ENCODE data around the gene TEX48.

TEX48 gene

GRCh38 chr9:114721491-114722079 lies 39.6 kb upstream of the TEX48 start:
- Histone ChIP-seq H3K79me1 (ENCODE audit: low read length) (no peaks in the 10 kb centered on the region), H3K27ac (ENCODE audit: low read depth, low read length) (no peak overlapping the region), H3K79me2 (ENCODE audit: control insufficient read depth, insufficient read depth, low read length, poor library complexity) (no peaks in the 10 kb centered on the region), H4K8ac (ENCODE audit: low read depth, low read length) (no peak overlapping the region), H4K12ac (ENCODE audit: low read depth, low read length) (no peak overlapping the region), H3K18ac (ENCODE audit: low read length) (no peak overlapping the region), H3K4me2 (ENCODE audit: low read length) (no peak overlapping the region), H3K23ac (ENCODE audit: low read length) (no peak overlapping the region), H2AFZ (ENCODE audit: insufficient read depth, low read length, poor library complexity) (no peak overlapping the region), H3K9me3 (ENCODE audit: insufficient read depth, low read depth, low read length) (no peaks in the 10 kb centered on the region), H3K14ac (ENCODE audit: low read length) (no peak overlapping the region), H2BK5ac (ENCODE audit: low read depth, low read length, poor library complexity) (no peak overlapping the region), H3K9ac (ENCODE audit: low read length) (no peak overlapping the region), H2AK5ac (ENCODE audit: low read length) (no peak overlapping the region), H3K4me3 (ENCODE audit: low read depth, low read length) (no peak overlapping the region), H3K4ac (ENCODE audit: low read depth, low read length) (no peak overlapping the region), H2BK120ac (ENCODE audit: insufficient read depth, low read length, poor library complexity) (no peak overlapping the region), H4K91ac (ENCODE audit: low read depth, low read length) (no peak overlapping the region), H3K36me3 (ENCODE audit: control insufficient read depth in 1 of 2, insufficient read depth in 2 of 2, low read length in 2 of 2) (no peaks in the 10 kb centered on the region), H3K4me1 (ENCODE audit: control insufficient read depth in 1 of 2, insufficient read depth in 2 of 2, low read length in 2 of 2) (no peaks in the 10 kb centered on the region), H3K27me3 (ENCODE audit: insufficient read depth, low read length) (no peaks in the 10 kb centered on the region), H2BK12ac (ENCODE audit: low read length) (no peak overlapping the region)
- no CpG with 5 or more reads among the region's 8 CpGs for WGBS (ENCODE audit: extremely low coverage, insufficient coverage, insufficient read length)
- no peak for DNase-seq

GRCh38 chr9:114720086-114720676 lies 38.2 kb upstream of the TEX48 start:
- no peak overlapping the region for H2BK120ac ChIP-seq (ENCODE audit: insufficient read depth, low read length, poor library complexity)
- no peaks in the 10 kb centered on the region for H3K36me3 ChIP-seq (ENCODE audit: control insufficient read depth in 1 of 2, insufficient read depth in 2 of 2, low read length in 2 of 2)
- no peak for DNase-seq
- peak overlapping the region; percentile 4 for H3K9ac ChIP-seq (ENCODE audit: low read length)
- H3K4me3 ChIP-seq (ENCODE audit: low read depth, low read length): no peak overlapping the region
- WGBS (ENCODE audit: extremely low coverage, insufficient coverage, insufficient read length): no CpG with 5 or more reads among the region's 3 CpGs
- H2AFZ ChIP-seq (ENCODE audit: insufficient read depth, low read length, poor library complexity): no peak overlapping the region
- H3K79me1 ChIP-seq (ENCODE audit: low read length): no peaks in the 10 kb centered on the region
- no peak overlapping the region for H2BK12ac ChIP-seq (ENCODE audit: low read length)
- no peaks in the 10 kb centered on the region for H3K9me3 ChIP-seq (ENCODE audit: insufficient read depth, low read depth, low read length)
- H2BK5ac ChIP-seq (ENCODE audit: low read depth, low read length, poor library complexity): no peak overlapping the region
- H2AK5ac ChIP-seq (ENCODE audit: low read length): no peak overlapping the region
- H3K79me2 ChIP-seq (ENCODE audit: control insufficient read depth, insufficient read depth, low read length, poor library complexity): no peaks in the 10 kb centered on the region
- no peak overlapping the region for H4K8ac ChIP-seq (ENCODE audit: low read depth, low read length)
- H3K4me1 ChIP-seq (ENCODE audit: control insufficient read depth in 1 of 2, insufficient read depth in 2 of 2, low read length in 2 of 2): no peaks in the 10 kb centered on the region
- H3K4ac ChIP-seq (ENCODE audit: low read depth, low read length): no peak overlapping the region
- no peak overlapping the region for H3K4me2 ChIP-seq (ENCODE audit: low read length)
- H4K91ac ChIP-seq (ENCODE audit: low read depth, low read length): no peak overlapping the region
- no peak overlapping the region for H4K12ac ChIP-seq (ENCODE audit: low read depth, low read length)
- H3K14ac ChIP-seq (ENCODE audit: low read length): no peak overlapping the region
- H3K18ac ChIP-seq (ENCODE audit: low read length): no peak overlapping the region
- H3K23ac ChIP-seq (ENCODE audit: low read length): no peak overlapping the region
- H3K27ac ChIP-seq (ENCODE audit: low read depth, low read length): no peak overlapping the region
- H3K27me3 ChIP-seq (ENCODE audit: insufficient read depth, low read length): no peaks in the 10 kb centered on the region

DNA sequence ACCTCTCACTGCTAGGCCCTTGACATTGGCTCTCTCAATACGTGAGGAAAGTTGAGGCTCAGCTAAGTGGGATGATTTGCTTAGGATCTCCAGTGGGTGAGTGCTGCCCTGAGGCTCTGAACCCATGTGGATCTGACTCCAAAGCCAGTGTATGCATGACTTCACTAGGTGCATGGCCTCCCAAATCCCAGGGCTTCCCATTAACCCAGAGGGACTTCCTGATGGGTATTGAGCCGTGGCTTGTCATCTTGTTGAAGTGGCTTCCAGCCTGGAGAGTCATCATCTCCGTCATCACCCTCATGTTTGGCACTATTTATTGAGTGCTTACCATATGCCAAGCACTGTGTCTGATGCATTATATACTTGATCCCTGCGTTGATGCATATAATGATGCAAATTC lies 37.3 kb upstream of the TEX48 start:
- Histone ChIP-seq H4K8ac (ENCODE audit: low read depth, low read length) (no peak overlapping the region), H3K27me3 (ENCODE audit: insufficient read depth, low read length) (no peaks in the 10 kb centered on the region), H4K12ac (ENCODE audit: low read depth, low read length) (no peak overlapping the region), H3K79me1 (ENCODE audit: low read length) (no peaks in the 10 kb centered on the region), H3K23ac (ENCODE audit: low read length) (no peak overlapping the region), H2AFZ (ENCODE audit: insufficient read depth, low read length, poor library complexity) (no peak overlapping the region), H3K14ac (ENCODE audit: low read length) (no peak overlapping the region), H3K9me3 (ENCODE audit: insufficient read depth, low read depth, low read length) (no peaks in the 10 kb centered on the region), H3K27ac (ENCODE audit: low read depth, low read length) (no peak overlapping the region), H3K18ac (ENCODE audit: low read length) (no peak overlapping the region), H2BK120ac (ENCODE audit: insufficient read depth, low read length, poor library complexity) (no peak overlapping the region), H3K4me1 (ENCODE audit: control insufficient read depth in 1 of 2, insufficient read depth in 2 of 2, low read length in 2 of 2) (no peaks in the 10 kb centered on the region), H3K4ac (ENCODE audit: low read depth, low read length) (no peak overlapping the region), H2AK5ac (ENCODE audit: low read length) (no peak overlapping the region), H3K36me3 (ENCODE audit: control insufficient read depth in 1 of 2, insufficient read depth in 2 of 2, low read length in 2 of 2) (no peaks in the 10 kb centered on the region), H3K79me2 (ENCODE audit: control insufficient read depth, insufficient read depth, low read length, poor library complexity) (no peaks in the 10 kb centered on the region), H3K4me2 (ENCODE audit: low read length) (no peak overlapping the region), H3K9ac (ENCODE audit: low read length) (no peak overlapping the region), H4K91ac (ENCODE audit: low read depth, low read length) (no peak overlapping the region), H3K4me3 (ENCODE audit: low read depth, low read length) (no peak overlapping the region), H2BK5ac (ENCODE audit: low read depth, low read length, poor library complexity) (no peak overlapping the region), H2BK12ac (ENCODE audit: low read length) (no peak overlapping the region)
- no CpG with 5 or more reads among the region's 4 CpGs for whole genome bisulfite sequencing (ENCODE audit: extremely low coverage, insufficient coverage, insufficient read length)
- no peak for DNase-seq

- no CpG with 5 or more reads among the region's 8 CpGs for WGBS (ENCODE audit: extremely low coverage, insufficient coverage, insufficient read length)
- no peak overlapping the region for H3K9ac ChIP-seq (ENCODE audit: low read length)
These were observed 36.8 kb upstream of the TEX48 start for GRCh38 chr9:114718801-114719221.

More at GRCh38 chr9:114718801-114719221, 36.8 kb upstream of the TEX48 start:
- no peak overlapping the region for H4K12ac ChIP-seq (ENCODE audit: low read depth, low read length)
- H3K4me2 ChIP-seq (ENCODE audit: low read length): no peak overlapping the region
- no peak overlapping the region for H3K4ac ChIP-seq (ENCODE audit: low read depth, low read length)
- H4K91ac ChIP-seq (ENCODE audit: low read depth, low read length): no peak overlapping the region
- H3K9me3 ChIP-seq (ENCODE audit: insufficient read depth, low read depth, low read length): no peaks in the 10 kb centered on the region
- H2BK5ac ChIP-seq (ENCODE audit: low read depth, low read length, poor library complexity): no peak overlapping the region
- H3K18ac ChIP-seq (ENCODE audit: low read length): no peak overlapping the region
- no peak for DNase-seq
- H3K79me1 ChIP-seq (ENCODE audit: low read length): no peaks in the 10 kb centered on the region
- H3K23ac ChIP-seq (ENCODE audit: low read length): no peak overlapping the region
- no peak overlapping the region for H3K14ac ChIP-seq (ENCODE audit: low read length)
- no peaks in the 10 kb centered on the region for H3K27me3 ChIP-seq (ENCODE audit: insufficient read depth, low read length)
- H3K4me3 ChIP-seq (ENCODE audit: low read depth, low read length): no peak overlapping the region
- H3K79me2 ChIP-seq (ENCODE audit: control insufficient read depth, insufficient read depth, low read length, poor library complexity): no peaks in the 10 kb centered on the region
- no peak overlapping the region for H2AFZ ChIP-seq (ENCODE audit: insufficient read depth, low read length, poor library complexity)
- no peaks in the 10 kb centered on the region for H3K36me3 ChIP-seq (ENCODE audit: control insufficient read depth in 1 of 2, insufficient read depth in 2 of 2, low read length in 2 of 2)
- no peak overlapping the region for H2AK5ac ChIP-seq (ENCODE audit: low read length)
- no peaks in the 10 kb centered on the region for H3K4me1 ChIP-seq (ENCODE audit: control insufficient read depth in 1 of 2, insufficient read depth in 2 of 2, low read length in 2 of 2)
- no peak overlapping the region for H3K27ac ChIP-seq (ENCODE audit: low read depth, low read length)
- H2BK120ac ChIP-seq (ENCODE audit: insufficient read depth, low read length, poor library complexity): no peak overlapping the region
- H4K8ac ChIP-seq (ENCODE audit: low read depth, low read length): no peak overlapping the region
- H2BK12ac ChIP-seq (ENCODE audit: low read length): no peak overlapping the region

Measured in trophoblast cell (in vitro differentiated cells and primary cell).